GM21737 (cell line): ENCODE measurements around the gene SOX18.
A peak's percentile ranks its signal among the peaks of the same experiment; 100 is the strongest.

Experiments
- ATAC-seq: cut with Tn5 transposase; IDR thresholded peaks from one replicate; pipeline ENCODE4 v1.9.1; 2021; ENCODE audit warnings: mild to moderate bottlenecking, moderate library complexity; ENCODE audit not compliant: unreplicated experiment

The SOX18 gene

DNA sequence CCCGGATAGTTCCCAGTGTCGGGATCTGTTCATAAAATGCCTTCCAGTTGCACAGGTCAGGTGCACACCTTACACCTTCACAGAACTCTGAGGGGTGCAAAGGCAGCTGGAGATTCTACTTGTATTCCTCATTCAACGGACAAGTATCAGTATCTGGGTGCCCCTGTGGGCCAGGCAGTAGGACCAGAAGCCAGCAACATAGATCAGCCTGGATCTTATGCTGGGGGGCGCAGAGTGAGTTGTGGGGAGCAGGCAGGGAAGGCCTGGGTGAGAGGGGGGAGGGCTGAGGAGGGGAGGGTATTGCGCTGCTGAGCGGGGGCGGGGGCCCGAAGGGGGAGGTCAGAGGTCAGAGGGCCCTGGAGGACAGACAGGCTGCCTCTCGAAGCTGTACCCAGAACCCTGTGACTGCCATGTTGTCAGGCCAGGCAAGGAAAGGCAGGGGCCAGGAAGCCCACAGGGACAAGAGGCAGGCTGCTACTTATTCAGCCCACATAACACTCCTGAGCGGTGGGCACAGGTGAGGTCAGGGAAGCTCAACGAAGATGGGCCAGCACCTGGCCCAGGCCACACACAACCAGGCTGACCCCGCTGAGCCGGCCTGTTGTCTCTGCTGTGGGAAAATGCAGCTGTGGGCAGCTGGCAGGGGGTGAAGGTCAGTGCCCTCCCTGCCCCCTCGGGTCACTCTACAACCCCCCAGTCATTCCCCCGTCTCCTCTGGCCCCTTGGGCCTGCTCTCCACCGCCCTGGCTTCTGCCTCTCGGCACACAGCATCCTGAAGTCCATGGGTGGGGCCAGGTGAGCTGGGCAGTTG is 31.6 kb upstream of the SOX18 start:
- ATAC-seq: no peak

DNA sequence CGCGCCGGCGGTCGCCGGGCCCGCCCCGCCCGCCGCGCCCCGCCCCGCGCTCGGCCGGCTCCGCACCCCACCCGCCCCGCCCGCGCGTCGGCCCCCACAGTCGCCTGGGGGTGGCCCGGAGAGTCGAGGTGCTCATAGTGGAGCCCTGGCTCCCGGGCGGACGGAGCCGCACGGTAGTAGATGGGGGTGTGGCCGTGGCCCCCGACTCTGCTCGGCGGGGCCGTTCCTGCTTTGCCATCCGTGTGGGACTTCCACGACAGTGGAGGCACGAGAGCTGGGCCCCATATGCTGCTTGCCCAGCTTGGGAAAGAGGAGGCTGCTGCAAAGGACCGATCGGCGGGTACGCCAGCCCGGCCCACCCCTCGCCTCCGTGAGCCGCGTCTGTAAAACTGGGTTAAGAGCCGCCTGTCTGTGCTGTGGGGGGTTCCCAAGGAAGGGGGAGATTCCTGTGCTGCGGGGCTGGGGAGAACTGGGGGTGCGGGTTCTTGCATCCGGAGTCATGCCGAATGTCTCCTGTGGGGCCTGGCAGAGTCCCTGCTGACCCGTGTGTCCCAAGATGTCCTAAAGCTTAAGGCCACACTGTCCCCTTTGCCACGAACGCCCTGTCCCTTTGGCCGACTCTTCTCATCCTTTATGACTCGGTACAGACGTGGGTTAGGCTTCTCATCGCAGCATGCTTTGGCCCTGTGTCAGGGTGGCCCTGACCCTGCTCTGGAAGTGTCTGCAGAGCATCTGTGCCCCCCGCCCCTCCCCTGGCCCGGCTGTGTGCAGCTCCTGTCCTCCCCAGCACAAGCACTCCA is 30.8 kb upstream of the SOX18 start, which contains the start of gene OPRL1:
OPRL1 (plus strand) TSS at position 70 of the 800 bp plus-strand sequence. CDS start 12,639 bp downstream, outside the sequence.
- peak; percentile 2 for ATAC-seq

DNA sequence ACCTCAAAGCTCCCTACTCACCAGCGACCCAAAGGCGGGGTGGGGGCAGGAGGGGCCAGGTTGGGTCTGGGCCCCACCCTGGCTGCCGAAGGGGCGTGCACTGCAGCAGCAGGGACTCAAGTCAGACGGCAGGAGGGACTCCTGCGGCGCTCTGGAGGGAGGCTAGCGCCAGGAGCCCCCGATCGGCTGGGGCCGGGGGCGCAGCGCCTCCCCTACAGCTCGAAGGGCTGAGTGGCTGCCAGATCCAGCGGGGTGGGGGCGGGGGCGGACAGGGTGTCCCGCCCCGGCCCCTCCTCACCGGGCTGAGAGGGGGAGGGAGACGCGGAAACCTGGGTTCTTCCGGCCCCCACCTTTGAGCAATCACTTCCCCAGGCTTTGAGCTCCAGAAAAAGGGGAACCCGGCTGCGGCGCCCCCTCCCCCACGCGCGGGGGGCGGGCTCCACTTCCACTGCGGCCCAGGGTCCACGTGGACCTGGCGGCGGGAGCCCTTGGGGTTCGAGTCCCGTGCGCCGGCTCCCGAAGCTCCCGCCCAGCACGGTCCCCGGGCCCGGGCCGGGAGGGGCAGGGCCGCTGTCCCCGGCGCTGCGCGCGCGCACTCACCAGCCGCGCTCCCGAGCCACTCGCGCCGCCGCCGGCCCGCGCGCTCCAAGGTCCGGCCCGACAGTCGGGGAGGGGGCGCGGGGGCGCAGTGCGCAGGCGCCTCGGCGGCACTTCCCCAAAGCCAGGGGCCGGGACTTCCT is 30.0 kb upstream of the SOX18 start, which contains the start of gene RGS19:
RGS19 (minus strand) TSS at position 246 of the 740 bp plus-strand sequence. CDS start 2,632 bp downstream, outside the sequence.
- peak; percentile 37 for ATAC-seq

DNA sequence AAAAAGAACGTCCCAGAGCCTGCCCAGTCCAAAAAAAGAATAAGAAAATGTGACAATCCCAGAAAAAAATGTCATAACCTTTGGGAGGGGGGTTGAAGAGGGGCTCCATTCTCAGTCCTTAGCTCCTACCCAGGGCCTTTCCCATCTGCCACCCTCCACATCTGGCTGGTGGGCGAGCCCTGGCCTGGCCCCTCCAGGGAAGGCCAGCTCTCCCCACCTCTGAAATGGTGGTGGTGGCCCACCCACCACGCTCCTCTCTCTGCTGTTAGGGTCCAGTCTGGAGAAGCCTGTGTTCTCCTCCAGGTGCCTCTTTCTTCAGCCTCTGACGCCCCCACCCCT is 29.5 kb upstream of the SOX18 start:
- ATAC-seq: no peak

DNA sequence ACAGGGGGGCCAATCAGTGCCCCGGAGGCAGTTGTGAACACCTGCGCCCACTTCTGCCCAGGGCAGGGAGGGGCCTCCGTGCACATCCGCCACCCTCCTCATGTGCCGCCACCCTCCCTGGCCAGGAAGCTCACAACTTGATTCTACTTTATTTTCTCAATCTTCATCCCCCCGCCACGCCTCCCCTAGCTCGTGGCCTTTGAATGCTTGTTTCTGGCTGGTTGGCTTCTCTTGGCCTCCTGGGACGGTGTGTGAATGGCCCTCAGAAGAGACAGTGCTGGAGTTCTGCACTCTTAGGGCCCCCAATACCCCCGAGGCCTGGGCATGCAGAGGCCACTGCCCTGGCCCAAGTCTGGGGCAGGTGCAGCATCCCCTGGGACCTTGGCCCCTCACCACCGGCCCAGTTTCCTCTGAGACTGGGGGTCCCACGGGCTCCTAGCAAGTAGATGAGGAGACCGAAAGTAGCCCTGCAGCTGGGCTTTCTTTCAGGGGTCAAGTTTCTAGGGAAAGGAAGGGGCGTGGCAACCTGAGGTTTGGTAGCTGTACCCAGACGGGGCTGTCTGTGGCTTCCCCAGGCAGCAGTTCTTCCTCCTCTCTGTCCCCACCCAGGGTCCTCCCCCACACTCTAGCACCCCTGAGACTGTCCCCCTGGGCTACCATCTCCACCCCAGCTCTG is 28.6 kb upstream of the SOX18 start:
- no peak for ATAC-seq

DNA sequence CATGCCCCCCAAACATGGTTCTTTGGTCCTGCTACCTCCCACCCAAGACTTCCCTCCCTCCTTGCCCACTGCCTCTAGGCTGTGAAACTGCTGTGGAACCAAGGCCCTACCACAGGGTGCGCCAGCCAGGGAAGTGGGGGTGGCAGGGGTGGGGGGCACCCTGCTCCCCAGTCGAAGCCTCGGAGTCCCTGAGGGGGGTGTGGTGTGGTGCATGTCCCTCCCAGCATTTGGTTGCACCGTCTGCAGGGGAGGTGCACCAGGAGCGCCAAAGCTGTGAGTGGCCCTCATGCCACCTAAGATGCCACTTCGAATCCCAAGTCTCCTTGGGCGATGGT is 28.1 kb upstream of the SOX18 start:
- no peak for ATAC-seq

DNA sequence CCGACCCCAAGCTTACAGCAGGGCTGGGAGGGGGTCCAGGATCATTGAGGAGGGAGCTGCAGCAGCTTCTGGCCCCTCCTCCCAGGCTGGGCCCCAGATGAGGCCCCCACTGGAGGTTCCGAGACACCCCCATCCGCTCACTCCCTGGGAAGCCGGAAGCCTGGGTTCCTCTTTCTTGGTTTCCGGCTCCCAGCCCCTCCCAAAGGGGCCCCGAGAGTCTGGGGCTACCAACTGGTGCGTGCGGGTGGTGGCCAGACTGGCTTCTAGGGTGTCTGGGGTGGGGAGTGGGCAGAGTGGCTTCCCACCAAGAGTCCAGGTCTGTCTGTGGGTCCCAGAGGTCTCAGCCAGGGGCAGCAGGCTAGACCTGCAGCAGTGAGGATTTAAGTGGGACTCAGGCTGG is 27.7 kb upstream of the SOX18 start:
- ATAC-seq: no peak

DNA sequence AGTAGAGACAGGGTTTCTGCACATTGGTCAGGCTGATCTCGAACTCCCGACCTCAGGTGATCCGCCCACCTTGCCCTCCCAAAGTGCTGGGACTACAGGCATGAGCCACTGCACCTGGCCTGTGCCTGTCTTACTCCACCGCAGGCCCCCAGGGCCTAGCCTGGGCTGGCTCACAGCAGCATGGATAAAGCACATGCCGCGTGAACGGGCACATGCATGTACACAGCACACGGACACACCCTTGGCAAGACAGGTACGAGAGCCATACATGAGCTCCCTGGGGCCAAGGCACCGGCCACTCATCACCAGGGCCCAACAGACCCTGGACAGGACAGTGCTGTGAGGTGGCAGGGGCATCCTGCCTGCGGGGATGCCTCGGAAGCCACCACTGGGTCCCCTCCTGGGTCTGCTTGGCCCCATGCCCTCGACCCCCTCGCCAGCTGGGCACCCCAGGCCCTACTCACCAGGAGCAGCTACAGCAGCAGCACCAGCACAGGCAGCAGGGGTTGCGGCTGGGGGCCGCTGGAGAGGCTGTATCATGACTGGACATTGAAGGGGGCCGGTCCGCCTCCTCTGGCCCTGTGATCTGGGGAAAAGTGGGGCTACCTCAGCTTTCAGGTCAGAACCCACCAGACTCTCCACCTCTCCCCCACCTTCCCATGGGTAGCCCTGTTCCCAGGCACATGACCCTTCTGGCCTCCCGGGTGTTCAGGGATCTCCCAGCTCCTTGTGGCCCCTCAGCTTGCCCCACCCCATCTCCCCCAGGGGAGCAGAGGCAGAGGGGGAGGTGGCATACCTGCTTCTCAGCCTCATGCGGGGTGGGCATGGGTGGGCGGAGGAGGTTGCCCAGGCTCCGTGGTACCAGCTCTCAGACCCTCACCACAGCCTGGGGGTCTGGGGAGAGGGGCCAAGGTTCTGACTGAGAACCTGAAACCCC is 26.9 kb upstream of the SOX18 start:
- no peak for ATAC-seq

DNA sequence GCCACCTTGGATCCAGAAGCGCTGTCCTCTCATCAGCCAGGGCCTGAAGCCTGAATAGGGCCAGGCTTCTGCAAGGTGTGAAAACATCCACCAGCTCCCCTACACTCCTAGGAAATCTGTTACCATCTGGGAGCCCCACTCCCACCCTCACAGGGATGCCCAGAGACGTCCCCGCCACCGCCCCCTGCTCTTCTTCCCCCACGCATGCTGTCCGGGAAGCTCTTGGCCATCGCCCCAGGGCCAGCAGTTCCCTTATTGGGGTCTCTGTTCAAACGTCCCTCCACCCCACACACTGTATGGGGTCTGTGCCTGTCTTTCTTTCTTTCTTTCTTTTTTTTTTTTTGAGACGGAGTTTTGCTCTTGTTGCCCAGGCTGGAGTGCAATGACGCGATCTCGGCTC is 26.1 kb upstream of the SOX18 start:
- no peak for ATAC-seq

DNA sequence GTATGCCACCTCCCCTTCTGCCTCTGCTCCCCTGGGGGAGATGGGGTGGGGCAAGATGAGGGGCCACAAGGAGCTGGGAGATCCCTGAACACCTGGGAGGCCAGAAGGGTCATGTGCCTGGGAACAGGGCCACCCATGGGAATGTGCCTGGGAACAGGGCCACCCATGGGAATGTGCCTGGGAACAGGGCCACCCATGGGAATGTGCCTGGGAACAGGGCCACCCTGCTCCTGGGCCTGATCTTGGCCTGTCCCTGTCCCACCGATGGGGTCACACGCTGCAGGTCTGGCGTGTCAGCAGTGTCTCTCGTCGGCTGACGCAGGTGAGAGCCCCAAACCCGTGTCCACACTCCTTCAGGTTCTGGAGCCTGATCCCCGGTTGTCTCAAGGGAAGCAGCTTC is 25.5 kb upstream of the SOX18 start:
- ATAC-seq: no peak

DNA sequence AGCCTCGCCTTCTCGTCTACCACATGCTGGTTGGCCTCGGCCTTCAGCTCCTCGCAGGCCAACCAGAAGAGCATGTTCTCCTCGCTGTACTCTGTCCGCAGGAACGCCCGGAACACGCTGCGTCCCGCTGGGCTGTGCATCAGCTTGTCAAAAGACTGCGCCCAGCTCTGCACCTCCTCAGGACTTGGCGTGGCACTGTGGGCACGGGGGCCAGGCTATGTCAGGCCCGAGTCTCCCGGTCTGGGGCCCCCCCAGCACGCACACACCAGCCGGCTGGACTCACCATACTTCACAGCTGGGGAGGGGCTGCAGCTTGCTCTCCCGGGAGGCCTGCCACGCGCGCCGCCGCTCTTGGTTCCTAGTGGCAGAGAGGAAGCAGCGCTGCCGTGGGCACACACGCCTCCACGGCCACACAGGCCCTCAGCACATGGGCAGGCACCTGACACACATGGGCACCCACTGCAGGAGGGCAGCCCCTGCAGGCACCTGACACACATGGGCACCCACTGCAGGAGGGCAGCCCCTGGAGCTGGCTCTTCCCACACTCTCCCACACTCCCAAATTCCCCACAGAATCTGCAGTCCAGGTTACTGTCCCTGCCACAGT is 24.8 kb upstream of the SOX18 start:
- no peak for ATAC-seq

DNA sequence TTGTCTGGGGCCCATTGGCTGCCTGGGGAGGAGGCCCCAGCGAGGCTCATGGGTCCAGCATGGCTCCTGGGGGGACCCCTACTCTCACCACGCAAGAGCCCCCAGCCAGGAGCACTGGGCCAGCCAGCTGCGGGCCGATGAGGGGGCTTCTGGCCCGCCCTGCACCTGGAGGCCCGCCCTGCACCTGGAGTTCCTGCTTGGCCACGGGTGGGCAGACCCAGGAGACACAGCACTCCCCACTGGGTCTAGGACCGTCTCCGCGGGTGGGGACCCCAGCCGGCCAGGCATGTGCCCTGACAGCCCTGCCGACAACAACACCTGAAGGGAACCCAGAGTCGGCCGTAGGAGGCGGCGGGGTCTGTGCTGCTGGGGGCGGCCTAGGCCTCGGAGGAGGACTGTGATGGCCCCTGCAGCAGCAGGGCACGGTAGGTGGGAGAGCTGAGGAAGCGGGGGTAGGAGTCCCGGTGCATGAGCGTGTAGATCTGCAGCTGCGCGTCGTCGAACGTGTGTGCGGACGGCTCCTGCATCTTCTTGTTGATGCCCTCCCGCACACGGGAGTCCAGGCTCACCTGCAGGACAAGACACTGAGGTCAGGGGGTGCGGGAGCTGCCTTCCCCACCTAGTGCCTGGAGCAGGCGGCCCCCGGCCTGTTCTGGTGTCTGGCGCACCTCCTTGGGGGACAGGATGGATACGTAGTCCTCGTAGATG is 24.2 kb upstream of the SOX18 start:
- ATAC-seq: no peak

DNA sequence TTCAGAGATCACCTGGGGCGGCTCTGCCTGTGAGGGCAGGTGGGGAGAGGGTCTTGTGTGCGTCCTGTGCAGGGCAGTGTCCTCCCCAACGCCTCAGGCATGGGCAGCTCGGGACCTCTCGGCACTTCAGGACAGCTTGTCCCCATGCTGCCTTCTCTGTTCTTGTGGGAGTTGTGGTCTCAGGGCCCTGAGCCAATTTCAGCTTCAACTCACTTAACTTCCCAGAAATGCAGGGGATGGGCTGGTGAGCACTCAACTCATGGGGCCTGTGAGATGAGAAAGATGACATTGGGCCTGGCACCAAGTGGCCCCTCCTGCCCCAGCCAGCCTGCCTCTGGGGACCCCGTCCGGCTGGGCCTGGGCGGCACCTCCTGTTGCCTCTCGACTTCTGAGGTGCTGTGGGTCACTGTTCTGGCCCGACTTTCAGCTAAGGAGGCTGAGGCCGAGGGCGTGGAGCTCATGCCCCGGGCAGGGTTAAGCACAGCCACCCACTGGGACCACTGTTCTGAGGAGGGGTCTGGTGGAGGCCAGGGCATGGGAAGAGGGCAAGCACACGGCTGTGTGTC is 23.1 kb upstream of the SOX18 start:
- ATAC-seq: no peak

DNA sequence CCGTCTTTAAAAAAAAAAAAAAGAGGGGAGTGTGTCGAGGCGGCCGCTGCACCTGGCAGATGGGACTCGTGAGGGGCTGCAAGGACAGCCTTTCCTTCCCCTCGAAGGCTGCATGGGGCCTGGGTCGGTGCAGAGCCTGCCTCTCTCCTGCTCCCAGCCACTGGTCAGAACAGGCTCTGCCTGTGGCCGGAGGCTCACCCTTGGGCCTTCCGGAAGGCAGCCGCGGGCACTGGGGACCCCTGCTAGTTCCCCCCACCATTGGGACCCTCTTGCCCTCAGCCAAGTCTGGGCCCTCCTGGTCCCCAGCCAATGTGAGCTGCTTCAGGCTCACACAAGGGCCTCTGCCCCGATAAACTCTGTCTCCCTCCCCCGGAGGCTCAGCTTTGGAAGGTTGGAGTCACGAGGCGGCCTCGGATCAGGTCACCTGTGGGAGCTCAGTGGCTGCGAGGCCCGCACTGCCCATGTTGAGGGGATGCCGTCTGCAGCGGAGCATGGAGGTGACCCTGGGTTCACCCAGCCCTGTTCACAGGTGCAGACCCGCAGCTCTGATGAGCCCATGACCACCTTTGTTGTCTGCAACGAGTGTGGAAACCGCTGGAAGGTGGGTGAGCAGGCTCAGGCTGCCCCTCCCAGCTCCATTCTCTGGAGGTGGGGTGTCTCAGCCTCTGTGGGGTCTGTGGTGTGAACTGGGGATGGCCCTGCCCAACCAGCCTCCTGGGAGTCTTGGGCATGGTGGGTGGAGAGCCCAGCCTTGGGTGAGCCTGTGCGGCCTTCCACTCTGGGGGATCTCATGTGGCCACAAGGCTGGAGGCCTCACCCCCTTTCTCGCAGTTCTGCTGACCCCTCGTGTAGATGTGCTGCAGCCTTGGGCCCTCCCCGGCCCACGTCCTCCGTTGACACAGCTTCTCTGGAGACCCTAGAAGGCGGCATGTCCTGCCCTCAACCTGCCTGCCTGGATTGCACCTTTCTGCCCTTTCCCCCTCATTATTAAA is 22.2 kb upstream of the SOX18 start:
- no peak for ATAC-seq

DNA sequence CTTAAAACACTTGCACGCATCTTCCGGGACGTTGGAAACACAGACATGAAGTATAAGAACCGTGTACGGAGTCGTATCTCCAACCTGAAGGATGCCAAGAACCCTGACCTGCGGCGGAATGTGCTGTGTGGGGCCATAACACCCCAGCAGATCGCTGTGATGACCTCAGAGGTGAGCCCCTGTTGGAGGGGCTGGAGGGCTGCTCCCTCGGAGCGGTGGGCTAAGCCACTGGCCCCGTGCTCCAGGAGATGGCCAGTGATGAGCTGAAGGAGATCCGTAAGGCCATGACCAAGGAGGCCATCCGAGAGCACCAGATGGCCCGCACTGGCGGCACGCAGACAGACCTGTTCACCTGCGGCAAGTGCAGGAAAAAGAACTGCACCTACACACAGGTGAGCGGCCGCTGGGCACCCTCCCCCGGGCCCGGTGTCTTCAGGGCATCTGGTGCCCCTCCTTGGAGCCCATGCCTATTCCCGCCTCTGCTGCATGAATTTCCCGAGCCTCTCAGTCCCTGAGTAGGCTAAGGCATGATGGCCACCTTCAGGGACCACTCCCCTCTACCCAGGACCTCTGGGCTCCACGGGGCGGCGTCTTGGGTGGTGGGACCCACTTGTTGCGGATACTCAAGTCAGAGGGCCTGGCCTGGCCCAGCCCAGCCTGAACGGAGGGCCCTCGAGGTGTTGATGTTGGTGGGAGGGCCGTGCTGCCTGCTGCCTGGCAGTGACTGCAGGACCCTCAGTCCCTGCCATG is 21.0 kb upstream of the SOX18 start:
- ATAC-seq: no peak

DNA sequence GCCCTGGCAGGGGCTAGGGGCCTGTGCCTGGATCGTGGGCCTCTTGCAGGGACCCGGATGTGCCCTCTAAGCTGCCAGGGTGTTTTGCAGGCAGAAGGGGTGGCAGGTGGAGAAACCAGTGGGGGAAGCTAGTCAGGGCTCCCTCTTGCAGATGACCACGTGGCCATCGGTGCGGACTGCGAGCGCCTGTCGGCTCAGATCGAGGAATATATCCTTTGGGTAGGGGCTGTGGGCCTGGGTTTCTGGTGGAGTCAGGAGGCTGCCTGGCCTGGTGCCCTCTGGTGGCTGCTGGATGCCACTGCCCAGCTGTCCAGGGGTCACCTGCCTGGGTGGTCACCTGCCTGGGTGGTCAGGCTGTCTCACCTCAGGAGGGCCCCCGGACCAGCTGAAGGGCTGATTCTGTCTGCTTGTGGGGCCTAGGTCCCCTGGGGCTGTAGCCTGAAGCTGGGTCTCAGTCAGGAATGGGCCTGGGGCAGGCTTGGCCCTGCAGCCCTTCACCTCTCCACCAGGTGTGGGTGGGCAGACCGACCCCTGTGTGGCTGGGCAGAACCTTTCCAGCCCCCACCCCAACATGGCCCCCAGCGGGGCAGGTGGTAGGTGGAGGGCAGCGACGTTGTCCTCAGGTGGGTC is 20.3 kb upstream of the SOX18 start:
- no peak for ATAC-seq
